Thymus (tissue), 14 donors: Measurements from ENCODE around the gene RPS3A. TPM values are rescaled to one million over a fixed set of nuclear protein-coding genes. Genes with fewer than 3 reads are reported as not detected.
"Not testable (repeated sequence)": the region's sequence is repeated elsewhere in the genome, so short reads cannot be mapped to it uniquely, and the experiment has no call there.

Experiments
- DNase-seq, 9 donors: peaks; one replicate each; pipeline ENCODE4 v3.0.0-alpha.2; 2013; ENCODE audit warnings: low spot score in 9 of 9, low read depth in 6 of 9, missing footprints in 1 of 9
- H3K27ac ChIP-seq, 2 donors: one replicate each; pipeline ENCODE4 v1.5.1; 2013; ENCODE audit warnings: control low read depth in 1 of 2, low read depth in 1 of 2, low read length in 1 of 2, mild to moderate bottlenecking in 1 of 2, moderate library complexity in 1 of 2
- H3K27me3 ChIP-seq, 2 donors: one replicate each; pipeline ENCODE4 v1.5.1; 2013; ENCODE audit warnings: low read length in 1 of 2; ENCODE audit not compliant: control insufficient read depth in 2 of 2, insufficient read depth in 1 of 2
- H3K36me3 ChIP-seq, 2 donors: one replicate each; pipeline ENCODE4 v1.5.1; 2013; ENCODE audit warnings: low read length in 1 of 2, mild to moderate bottlenecking in 1 of 2, moderate library complexity in 1 of 2; ENCODE audit not compliant: control insufficient read depth in 2 of 2, insufficient read depth in 2 of 2
- H3K4me1 ChIP-seq, 2 donors: one replicate each; pipeline ENCODE4 v1.5.1; 2013; ENCODE audit warnings: low read length in 2 of 2; ENCODE audit not compliant: control insufficient read depth in 2 of 2, insufficient read depth in 2 of 2
- H3K4me3 ChIP-seq, 2 donors: one replicate each; pipeline ENCODE4 v1.5.1; 2013; ENCODE audit warnings: low read length in 2 of 2, control low read depth in 1 of 2, mild to moderate bottlenecking in 1 of 2
- H3K9me3 ChIP-seq, 2 donors: one replicate each; pipeline ENCODE4 v1.5.1; 2013; ENCODE audit warnings: low read length in 1 of 2, mild to moderate bottlenecking in 1 of 2; ENCODE audit not compliant: control insufficient read depth in 2 of 2, insufficient read depth in 1 of 2
- WGBS: extraction: QIAGEN DNeasy Blood & Tissue Kit; methylation state at CpG from one replicate; pipeline ENCODE4 v1.1.7; 2013; 5-methylcytosine and 5-hydroxymethylcytosine counted together
- long read RNA-seq, 10 donors: transcript quantifications; one replicate each; lab custom pipeline, GENCODE V29; 2026
- polyA plus RNA-seq: library from polyadenylated mRNA; stranded (reverse); fragments of 200-250 nt; gene quantifications from one replicate; pipeline ENCODE4 v1.2.3, GENCODE V29; 2013
- total RNA-seq: library from RNA; stranded (reverse); fragments of 120-200 nt; gene quantifications from one replicate; pipeline ENCODE4 v1.2.4, GENCODE V29; 2013
- donor health status: healthy.

Gene RPS3A
- total RNA-seq (5,602 TPM), polyA plus RNA-seq (6,423 TPM)
- long read RNA-seq, donor 1, transcript RPS3A-201 (6 exons, 934 nt): major isoform, 343 of 363 reads
- long read RNA-seq, donor 1, partial matches to known transcripts: 18 of 363 reads
- long read RNA-seq, donor 1, other reads (novel, unspliced or antisense): 0 of 363 reads
- long read RNA-seq, donor 2: 0 reads
- long read RNA-seq, donor 3, transcript RPS3A-205 (6 exons, 674 nt): minor isoform, 65 of 6,076 reads
- long read RNA-seq, donor 3, transcript RPS3A-201 (6 exons, 934 nt): major isoform, 5,362 of 6,076 reads
- long read RNA-seq, donor 3, transcript RPS3A-208 (4 exons, 576 nt): minor isoform, 13 of 6,076 reads
- long read RNA-seq, donor 3, partial matches to known transcripts: 432 of 6,076 reads
- long read RNA-seq, donor 3, other reads (novel, unspliced or antisense): 199 of 6,076 reads
- long read RNA-seq, donor 4, transcript RPS3A-201 (6 exons, 934 nt): major isoform, 931 of 1,074 reads
- long read RNA-seq, donor 4, transcript RPS3A-205 (6 exons, 674 nt): minor isoform, 10 of 1,074 reads
- long read RNA-seq, donor 4, partial matches to known transcripts: 114 of 1,074 reads
- long read RNA-seq, donor 4, other reads (novel, unspliced or antisense): 14 of 1,074 reads
- long read RNA-seq, donor 5, transcript RPS3A-208 (4 exons, 576 nt): minor isoform, 34 of 7,396 reads
- long read RNA-seq, donor 5, transcript RPS3A-205 (6 exons, 674 nt): minor isoform, 62 of 7,396 reads
- long read RNA-seq, donor 5, transcript RPS3A-201 (6 exons, 934 nt): major isoform, 6,375 of 7,396 reads
- long read RNA-seq, donor 5, transcript RPS3A-210 (6 exons, 845 nt): minor isoform, 8 of 7,396 reads
- long read RNA-seq, donor 5, partial matches to known transcripts: 700 of 7,396 reads
- long read RNA-seq, donor 5, other reads (novel, unspliced or antisense): 216 of 7,396 reads
- long read RNA-seq, donor 6, transcript RPS3A-201 (6 exons, 934 nt): major isoform, 1,531 of 1,746 reads
- long read RNA-seq, donor 6, transcript RPS3A-208 (4 exons, 576 nt): minor isoform, 5 of 1,746 reads
- long read RNA-seq, donor 6, transcript RPS3A-205 (6 exons, 674 nt): minor isoform, 17 of 1,746 reads
- long read RNA-seq, donor 6, partial matches to known transcripts: 156 of 1,746 reads
- long read RNA-seq, donor 6, other reads (novel, unspliced or antisense): 34 of 1,746 reads
- long read RNA-seq, donor 7, transcript RPS3A-208 (4 exons, 576 nt): minor isoform, 20 of 3,231 reads
- long read RNA-seq, donor 7, transcript RPS3A-205 (6 exons, 674 nt): minor isoform, 25 of 3,231 reads
- long read RNA-seq, donor 7, transcript RPS3A-201 (6 exons, 934 nt): major isoform, 2,832 of 3,231 reads
- long read RNA-seq, donor 7, partial matches to known transcripts: 275 of 3,231 reads
- long read RNA-seq, donor 7, other reads (novel, unspliced or antisense): 76 of 3,231 reads
- long read RNA-seq, donor 8, transcript RPS3A-205 (6 exons, 674 nt): minor isoform, 5 of 892 reads
- long read RNA-seq, donor 8, transcript RPS3A-201 (6 exons, 934 nt): major isoform, 837 of 892 reads
- long read RNA-seq, donor 8, partial matches to known transcripts: 40 of 892 reads
- long read RNA-seq, donor 8, other reads (novel, unspliced or antisense): 9 of 892 reads
- long read RNA-seq, donor 9, transcript RPS3A-205 (6 exons, 674 nt): minor isoform, 23 of 1,771 reads
- long read RNA-seq, donor 9, transcript RPS3A-201 (6 exons, 934 nt): major isoform, 1,558 of 1,771 reads
- long read RNA-seq, donor 9, transcript RPS3A-208 (4 exons, 576 nt): minor isoform, 10 of 1,771 reads
- long read RNA-seq, donor 9, partial matches to known transcripts: 147 of 1,771 reads
- long read RNA-seq, donor 9, other reads (novel, unspliced or antisense): 33 of 1,771 reads
- long read RNA-seq, donor 10, transcript RPS3A-205 (6 exons, 674 nt): minor isoform, 20 of 2,022 reads
- long read RNA-seq, donor 10, transcript RPS3A-208 (4 exons, 576 nt): minor isoform, 9 of 2,022 reads
- long read RNA-seq, donor 10, transcript RPS3A-201 (6 exons, 934 nt): major isoform, 1,770 of 2,022 reads
- long read RNA-seq, donor 10, partial matches to known transcripts: 177 of 2,022 reads
- long read RNA-seq, donor 10, other reads (novel, unspliced or antisense): 43 of 2,022 reads

DNA sequence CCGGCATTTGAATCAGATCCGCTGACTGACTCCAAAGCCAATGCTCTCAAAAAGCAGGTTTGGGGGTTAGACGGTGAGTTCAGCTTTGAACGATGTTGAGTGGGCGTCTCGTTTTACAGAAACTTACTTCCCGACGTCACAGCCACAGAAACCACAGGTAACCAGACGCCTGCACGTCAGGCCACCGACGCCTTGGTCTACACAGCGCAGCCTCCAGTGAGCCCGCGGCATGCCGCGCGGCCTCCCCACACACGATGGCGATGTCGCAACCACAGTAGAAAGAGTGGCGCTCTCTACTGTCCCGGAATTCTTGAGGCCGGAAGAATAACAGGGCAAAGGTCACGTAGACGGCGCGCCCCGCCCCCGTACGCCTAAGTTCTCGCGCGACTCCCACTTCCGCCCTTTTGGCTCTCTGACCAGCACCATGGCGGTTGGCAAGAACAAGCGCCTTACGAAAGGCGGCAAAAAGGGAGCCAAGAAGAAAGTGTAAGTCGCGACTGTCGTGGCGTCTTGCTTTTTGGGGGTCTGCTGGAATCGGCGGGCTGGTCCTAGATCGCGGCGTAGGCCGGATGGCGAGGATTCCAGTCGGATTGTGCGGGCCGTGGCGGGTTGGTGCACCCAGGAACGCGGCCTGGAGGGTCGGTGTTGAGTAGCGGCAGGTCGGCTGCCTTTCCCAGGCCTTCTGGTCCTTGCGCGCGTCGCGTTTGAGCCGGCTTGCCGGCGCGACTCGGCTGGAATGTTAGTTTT, at the start of gene RPS3A:
TSS of gene RPS3A (plus strand) at position 400 of the 747 bp plus-strand sequence. CDS start at position 425, 25 bp downstream.
- peaks cover 3 to 18% of the 10 kb centered on the region in 2 donors for H3K4me1 ChIP-seq
- H3K27me3 ChIP-seq: no peaks in the 10 kb centered on the region
- H3K4me3 ChIP-seq: peak within 1 kb of the TSS; percentile 69 to 81
- WGBS: under 1% methylated on average over 69 of the region's 69 CpGs
- H3K27ac ChIP-seq: peak within 1 kb of the TSS; percentile 82 to 85
- peak; percentile 97 to 100 (median 98) for DNase-seq
- no peaks in the 10 kb centered on the region for H3K9me3 ChIP-seq
- peaks cover 10 to 39% of the 10 kb centered on the region in 2 donors for H3K36me3 ChIP-seq

DNA sequence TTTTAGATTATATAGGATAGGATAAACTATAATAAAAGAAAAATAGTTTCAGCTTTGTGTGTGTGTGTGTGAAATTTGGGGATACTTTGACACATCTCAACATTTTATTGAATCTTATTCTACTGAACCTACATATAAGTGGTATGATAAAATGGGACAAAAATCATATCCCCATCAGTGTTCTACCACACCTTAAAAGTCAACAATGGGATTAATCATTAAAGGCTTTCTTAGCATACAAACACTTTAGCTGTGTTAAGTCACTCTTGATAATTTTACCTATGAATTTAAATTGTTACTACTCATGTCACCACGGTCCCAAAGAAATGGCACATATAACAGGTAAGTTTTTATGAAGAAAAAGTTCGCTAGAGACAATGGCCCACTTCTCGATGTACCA, 46.6 kb upstream of the RPS3A start:
- no peak for DNase-seq
- Histone ChIP-seq H3K27me3 (no peaks in the 10 kb centered on the region), H3K9me3 (no peaks in the 10 kb centered on the region), H3K36me3 (no peaks in the 10 kb centered on the region), H3K4me1 (no peaks in the 10 kb centered on the region), H3K27ac (no peak overlapping the region), H3K4me3 (no peak overlapping the region)
- 96% methylated on average over 3 of the region's 3 CpGs for WGBS

DNA sequence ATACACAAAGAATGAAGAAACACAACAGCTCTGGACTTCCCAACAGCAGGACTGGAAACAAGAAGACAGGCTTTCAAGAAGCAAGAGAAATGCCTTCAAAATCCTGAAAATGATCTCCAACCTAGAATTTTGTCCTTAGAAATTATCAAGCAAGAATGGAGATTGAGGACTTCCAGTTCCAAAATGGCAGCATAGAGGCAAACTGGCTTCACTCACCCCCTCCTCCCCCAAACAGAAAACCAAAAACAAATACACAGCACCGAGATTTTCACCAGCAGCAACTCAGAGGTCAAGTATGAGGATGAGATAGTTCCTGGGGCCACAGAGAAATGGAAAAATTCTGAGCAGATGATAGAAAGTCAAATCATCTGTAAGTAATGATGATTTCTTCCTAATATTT, 43.9 kb upstream of the RPS3A start:
- Histone ChIP-seq H3K27ac (no peak overlapping the region), H3K27me3 (no peaks in the 10 kb centered on the region), H3K4me1 (no peaks in the 10 kb centered on the region), H3K9me3 (no peaks in the 10 kb centered on the region), H3K4me3 (no peak overlapping the region), H3K36me3 (no peaks in the 10 kb centered on the region)
- 92% methylated on average over 1 of the region's 1 CpG for WGBS
- DNase-seq: no peak

DNA sequence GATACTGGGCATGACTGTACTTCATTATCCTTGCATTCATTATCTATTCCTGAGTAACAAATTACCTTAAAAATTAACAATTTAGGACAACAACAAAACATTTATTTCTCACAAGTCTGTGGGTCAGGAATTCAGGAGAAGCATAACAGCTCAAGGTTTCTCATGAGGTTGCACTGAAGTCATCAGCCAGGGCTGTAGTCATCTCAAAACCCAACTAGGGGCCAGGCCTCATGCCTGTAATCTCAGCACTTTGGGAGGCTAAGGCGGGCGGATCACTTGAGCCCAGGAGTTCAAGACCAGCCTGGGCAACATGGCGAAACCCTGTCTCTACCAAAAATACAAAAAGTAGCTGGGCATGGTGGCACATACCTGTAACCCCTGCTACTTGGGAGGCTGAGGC, 36.3 kb upstream of the RPS3A start:
- not testable (repeated sequence) for DNase-seq, H3K27ac ChIP-seq, H3K4me1 ChIP-seq, H3K27me3 ChIP-seq, H3K36me3 ChIP-seq, H3K9me3 ChIP-seq, H3K4me3 ChIP-seq
- WGBS: 100% methylated on average over 3 of the region's 3 CpGs

DNA sequence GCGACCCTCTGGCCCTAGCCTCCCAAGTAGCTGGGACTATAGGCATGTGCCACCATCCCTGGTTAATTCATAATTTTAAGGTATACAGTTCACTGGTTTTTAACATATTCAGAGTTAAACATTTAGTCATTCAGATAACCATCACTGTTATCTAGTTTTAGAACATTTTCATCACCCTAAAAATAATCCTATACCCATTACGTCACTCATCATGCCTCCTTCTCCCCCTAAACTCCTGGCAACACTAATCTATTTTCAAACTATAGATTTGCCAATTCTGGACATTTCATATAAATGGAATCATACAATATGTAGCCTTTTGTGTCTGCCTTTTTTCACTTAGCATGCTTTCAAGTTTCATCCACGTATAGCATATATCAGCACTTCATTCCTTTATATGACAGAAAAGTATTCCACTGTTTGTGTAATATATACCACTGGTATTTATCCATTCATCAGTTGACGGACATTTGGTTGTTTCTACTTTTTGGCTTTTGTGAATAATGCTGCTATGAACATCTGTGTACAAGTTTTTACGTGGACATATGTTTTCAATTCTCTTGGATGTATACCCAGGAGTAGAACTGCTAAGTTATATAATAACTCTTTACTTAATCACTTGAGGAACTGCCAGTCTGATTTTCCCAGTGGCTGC, 32.0 kb upstream of the RPS3A start:
- no peak overlapping the region for H3K4me3 ChIP-seq
- H3K27ac ChIP-seq: no peak overlapping the region
- no peaks in the 10 kb centered on the region for H3K4me1 ChIP-seq
- no peaks in the 10 kb centered on the region for H3K9me3 ChIP-seq
- WGBS: 97% methylated on average over 5 of the region's 5 CpGs
- H3K27me3 ChIP-seq: no peaks in the 10 kb centered on the region
- no peak for DNase-seq
- H3K36me3 ChIP-seq: no peaks in the 10 kb centered on the region

DNA sequence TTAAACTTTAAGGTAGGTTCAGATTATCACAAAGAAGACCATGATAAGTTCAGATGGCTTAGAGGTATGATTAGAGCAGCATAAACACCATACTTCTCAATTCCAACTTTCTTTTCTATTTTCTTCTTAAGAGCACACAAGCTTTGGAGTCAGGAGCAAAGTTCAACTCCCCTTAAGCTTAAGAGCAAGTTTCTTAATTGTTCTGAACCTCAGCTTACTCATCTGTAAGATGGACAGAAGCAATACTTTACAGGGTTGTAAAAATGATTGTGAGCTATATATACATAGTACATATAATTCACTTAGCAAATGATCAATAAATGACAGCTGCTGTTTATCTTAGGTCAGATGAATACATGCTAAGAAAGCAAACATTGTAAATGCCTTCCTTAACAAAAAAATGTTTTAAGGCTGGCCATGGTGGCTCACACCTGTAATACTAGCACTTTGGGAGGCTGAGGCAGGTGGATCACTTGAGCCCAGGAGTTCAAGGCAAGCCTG, 25.0 kb upstream of the RPS3A start:
- H3K9me3 ChIP-seq: no peaks in the 10 kb centered on the region
- no peaks in the 10 kb centered on the region for H3K36me3 ChIP-seq
- H3K27me3 ChIP-seq: no peaks in the 10 kb centered on the region
- H3K4me3 ChIP-seq: no peak overlapping the region
- no peaks in the 10 kb centered on the region for H3K4me1 ChIP-seq
- no peak overlapping the region for H3K27ac ChIP-seq
- DNase-seq: no peak

DNA sequence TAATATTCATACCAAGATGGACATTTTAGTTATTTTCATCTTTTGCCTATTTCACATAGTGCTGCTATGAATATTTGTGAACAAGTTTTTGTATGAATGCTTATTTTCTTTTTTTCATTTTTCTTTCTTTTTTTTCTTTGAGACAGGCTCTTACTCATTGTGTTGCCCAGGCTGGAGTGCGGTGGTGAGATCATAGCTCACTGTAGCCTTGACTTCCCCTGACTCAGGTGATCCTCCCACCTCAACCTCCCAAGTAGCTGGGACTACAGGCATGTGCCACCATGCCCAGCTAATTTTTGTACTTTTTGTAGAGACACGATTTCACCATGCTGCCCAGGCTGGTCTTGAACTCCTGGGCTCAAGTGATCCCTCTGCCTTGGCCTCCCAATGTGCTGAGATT, 21.4 kb upstream of the RPS3A start:
- H3K9me3 ChIP-seq, DNase-seq, H3K36me3 ChIP-seq, H3K27ac ChIP-seq, H3K4me1 ChIP-seq, H3K4me3 ChIP-seq, H3K27me3 ChIP-seq: not testable (repeated sequence)
- 96% methylated on average over 2 of the region's 2 CpGs for WGBS
